T-helper 22 cell (primary cell): ENCODE results near the gene ZCCHC4.
"Not testable (repeated sequence)": the region's sequence is repeated elsewhere in the genome, so short reads cannot be mapped to it uniquely, and the experiment has no call there.

Source experiments
- DNase-seq: peaks from one replicate; pipeline ENCODE4 v3.0.0-alpha.2; 2020; ENCODE audit warnings: low read depth

ZCCHC4 gene

DNA sequence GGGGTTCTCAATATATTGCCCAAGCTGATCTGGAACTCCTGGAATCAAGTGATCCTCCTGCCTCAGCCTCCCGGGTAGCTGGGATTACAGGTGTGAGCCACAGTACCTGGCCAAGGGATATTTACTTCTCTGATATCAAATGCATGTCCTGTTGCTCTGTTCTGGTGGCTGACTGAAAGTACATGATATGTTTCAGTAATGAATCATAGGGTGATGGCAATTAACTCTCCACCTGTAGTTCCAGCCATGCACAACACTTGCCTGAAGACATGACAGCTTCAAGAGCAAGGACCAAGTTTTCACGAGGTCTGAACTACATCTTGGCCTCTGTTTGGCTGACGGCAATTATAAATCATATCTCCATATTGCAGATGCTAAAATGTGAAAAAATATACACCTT is 9.1 kb downstream of the ZCCHC4 start:
- DNase-seq = no peak

DNA sequence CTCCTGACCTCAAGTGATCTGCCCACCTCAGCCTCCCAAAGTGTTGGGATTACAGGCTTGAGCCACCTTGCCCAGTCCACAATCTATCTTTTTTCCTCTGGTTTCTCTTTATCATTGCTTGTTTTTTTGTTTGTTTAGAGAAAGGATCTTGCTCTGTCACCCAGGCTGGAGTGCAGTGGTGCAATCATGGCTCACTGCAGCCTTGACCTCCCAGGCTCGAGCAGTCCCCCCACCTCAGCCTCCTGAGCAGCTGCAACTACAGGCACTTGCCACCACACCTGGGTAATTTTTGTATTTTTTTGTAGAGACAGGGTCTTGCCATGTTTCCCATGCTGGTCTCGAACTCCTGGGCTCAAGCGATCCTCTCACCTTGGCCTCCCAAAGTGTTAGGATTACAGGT is 15.9 kb downstream of the ZCCHC4 start:
- DNase-seq = not testable (repeated sequence)

DNA sequence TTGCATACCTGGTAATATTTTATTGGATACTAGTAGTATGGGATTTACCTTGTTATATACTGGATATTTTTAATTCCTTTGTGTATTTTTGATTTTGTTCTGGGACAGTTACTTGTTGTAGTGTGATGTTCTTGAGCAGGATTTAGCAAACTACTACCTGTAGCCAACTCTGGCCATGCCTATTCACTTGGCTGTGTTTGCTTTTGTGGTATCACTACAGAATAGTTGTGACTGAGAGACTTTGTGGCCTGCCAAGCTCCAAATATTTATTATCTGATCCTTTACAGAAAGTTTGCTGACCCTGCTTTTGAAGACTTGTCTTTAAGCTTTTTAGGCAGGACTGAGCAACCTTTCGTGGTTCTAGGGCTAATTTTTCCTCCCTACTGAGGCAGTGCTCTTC is 17.8 kb downstream of the ZCCHC4 start:
- no peak for DNase-seq

DNA sequence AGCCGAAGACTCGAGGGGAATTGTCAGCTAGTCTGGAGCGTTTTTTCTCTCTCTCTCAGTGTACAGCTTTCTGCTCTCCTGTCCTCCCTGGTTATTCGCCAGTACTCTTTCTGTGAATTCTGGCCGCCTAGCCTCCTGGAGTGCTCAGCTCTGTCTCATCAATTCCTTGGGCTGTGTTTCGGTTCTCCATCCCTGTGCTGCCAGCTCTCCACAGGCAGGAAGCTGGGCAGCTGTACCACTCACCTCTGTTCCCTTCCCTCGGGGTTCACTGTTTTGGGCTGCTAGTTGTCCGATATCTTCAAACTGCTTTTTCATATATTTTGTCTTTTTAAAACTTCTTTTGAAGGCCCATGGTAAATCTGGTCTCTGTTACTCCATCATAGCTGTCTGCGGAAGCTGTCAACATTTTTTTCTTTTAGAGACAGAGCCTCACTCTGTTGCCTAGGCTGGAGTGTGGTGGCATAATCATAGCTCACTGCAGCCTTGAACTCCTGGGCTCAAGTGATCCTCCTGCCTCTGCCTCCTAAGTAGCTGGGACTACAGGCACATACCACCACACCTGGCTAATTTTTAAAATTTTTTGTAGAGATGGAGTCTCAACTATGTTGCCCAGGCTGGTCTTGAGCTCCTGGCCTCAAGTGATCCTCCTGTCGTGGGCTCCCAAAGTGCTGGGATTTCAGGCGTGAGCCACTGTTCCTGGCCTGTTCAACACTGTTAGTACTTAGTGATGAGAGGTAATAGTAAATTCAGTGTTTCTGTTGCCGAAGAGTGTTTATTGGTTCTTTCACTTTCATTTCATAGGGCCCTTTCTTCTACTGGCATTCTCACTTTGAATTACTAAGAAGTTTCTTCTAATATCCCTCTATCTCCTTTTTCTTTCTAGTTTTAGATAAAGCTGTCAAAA is 18.6 kb downstream of the ZCCHC4 start:
- no peak for DNase-seq

DNA sequence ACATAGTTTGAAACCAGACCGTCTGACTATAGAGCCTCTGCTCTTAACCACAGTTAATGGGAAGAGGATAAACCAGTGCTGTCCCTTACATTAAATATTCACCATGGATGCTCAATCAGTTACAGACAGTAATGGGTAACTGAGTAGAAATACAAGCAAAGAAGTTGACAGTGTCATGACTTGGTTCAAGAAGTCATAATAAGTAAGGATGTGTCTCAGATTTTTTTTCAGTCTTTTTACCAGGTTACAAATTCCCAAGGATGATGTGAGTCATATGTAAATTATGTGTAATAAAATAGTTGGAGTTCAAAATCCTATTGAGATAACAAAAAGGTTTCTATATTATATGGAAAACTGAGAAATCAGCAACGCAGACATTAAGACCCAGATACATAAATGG is 31.1 kb downstream of the ZCCHC4 start:
- no peak for DNase-seq

DNA sequence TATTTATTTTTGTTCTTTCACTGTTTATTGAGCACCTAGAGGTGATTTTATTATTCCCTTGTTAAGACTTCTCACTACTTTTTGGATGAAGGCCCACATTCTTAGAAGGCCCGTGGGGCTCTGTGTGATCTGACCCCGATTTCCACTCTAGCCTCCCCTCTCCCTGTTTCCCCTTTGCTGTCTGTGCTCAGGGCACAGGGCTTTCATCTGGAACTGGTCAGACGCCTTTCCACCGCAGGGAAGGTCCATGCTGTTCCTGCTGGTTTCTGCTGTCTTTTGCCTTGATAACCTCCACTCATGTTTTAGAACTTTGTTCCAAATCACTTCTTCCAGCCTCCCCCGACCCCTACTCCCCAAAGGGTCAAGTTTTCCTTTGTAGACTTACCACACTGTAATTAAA is 33.2 kb downstream of the ZCCHC4 start:
- DNase-seq = no peak

DNA sequence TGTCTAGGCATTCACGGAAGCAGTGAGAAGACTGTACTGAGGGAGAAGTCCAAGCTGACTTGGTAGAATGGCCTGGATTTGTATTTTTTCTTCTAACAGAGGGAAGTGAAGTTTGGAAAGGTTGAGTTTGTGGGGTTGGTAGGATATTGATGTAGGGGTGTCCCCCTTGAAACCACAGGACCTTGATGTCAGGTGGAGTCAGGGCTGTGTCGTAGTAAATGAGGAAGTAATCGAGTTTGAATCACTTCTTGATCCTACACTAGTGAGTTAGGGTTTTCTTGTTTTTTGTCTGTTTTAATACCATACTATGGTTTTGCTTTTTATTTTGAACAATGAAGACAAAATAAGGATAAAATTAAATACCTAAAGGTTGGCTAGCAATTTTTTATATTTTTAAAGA is 34.3 kb downstream of the ZCCHC4 start:
- no peak for DNase-seq

DNA sequence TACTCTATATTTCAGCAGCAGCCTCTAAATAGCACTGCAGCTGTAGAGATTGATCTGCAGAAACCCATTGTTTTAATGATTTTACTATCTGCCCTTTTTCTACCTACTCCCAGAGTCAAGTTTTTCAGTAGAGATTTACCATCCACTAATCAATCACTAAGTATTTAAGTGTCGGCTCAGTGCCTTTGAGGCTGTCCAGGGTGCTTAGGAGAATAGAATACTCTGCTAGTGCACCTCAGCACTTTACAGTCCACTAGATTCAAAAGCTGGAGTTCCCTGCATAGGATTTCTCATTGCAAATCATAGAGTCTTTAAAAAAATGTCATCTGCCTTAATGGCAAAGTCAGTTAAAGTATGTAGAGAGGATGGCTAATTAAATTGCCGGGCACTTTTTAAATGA is 34.9 kb downstream of the ZCCHC4 start:
- no peak for DNase-seq

DNA sequence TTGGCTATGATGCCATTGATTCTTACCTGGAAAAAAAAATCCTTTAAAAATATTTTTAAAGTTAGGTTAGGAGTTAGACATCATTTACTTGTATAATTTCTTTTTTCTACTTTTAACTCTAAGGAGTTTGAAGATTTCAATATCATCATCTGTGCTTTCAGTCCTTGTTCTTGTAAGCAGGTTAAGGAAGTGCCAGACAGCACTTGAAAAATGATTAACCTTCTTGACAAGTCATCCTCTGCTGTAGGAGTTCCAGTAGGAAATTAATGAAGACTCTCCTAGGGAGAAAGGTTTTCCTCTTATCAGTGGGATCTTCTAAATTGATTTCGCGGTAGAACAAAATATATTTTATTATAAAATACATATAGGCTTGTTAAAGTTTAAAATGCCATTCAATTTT is 35.4 kb downstream of the ZCCHC4 start:
- DNase-seq = no peak

DNA sequence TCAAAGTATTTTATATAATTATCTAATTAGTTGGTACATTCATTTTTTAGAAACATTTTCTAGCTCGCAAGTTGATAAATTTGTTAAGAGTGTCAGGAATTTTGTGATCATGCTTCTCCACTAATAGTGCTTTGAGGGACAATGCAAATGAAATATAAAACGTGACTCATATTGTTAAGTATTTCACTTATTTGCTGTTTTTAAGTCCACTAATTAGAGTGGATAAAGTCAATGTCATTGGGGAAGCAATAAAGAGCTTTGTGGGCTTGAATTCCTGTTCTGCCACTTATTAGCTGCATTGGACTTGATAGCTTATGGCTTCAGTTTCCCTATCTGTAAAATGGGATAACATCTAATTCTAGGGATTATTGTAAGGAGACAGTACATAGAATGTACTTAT is 38.0 kb downstream of the ZCCHC4 start:
- no peak for DNase-seq

DNA sequence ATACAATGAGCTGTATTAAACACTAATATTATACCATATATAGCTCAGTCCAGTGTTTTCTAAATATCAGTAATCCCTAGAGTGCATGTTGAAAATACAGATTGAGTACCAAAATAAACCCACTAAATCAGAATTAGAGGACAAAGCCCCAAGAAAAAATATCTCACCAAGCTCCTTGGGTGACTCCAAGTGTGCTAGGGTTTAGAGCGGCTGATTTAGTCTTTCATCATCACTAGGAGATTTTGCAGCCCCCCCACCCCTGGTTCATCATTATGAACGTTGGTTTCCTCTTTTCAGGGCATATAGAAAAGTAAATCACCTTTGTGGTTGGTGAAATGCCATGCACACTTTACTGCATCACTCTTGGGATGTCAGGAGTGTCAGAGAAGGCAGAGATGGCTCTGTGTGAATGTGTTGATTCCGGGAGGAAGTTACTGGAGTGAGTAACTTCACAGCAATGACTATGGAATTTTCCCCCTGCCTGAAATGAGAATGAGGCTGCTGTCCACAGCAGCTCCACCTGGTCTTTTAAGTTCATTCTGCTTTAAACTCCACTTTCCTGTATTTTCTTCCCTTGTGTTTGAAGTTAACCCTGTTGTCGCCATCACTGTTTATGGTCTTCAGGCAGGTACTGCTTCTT is 39.3 kb downstream of the ZCCHC4 start:
- no peak for DNase-seq

DNA sequence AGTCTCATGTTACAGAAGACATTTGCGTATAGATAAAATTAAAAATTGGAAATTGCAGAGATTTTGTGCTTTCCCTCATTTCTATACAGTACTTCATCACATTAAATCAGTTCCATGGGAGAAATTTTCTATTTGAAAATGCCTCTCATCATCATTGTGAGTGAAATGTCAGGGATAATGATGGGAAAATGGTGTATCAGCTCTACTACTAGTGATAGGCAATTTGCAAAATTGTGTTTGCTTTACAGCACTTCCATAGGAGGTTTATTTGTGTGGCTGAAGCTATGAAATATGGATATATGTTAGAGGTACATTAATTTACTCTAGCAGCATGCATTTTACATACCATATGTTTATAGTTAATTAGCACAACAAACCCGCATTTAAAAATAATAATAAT is 43.5 kb downstream of the ZCCHC4 start:
- DNase-seq = no peak

DNA sequence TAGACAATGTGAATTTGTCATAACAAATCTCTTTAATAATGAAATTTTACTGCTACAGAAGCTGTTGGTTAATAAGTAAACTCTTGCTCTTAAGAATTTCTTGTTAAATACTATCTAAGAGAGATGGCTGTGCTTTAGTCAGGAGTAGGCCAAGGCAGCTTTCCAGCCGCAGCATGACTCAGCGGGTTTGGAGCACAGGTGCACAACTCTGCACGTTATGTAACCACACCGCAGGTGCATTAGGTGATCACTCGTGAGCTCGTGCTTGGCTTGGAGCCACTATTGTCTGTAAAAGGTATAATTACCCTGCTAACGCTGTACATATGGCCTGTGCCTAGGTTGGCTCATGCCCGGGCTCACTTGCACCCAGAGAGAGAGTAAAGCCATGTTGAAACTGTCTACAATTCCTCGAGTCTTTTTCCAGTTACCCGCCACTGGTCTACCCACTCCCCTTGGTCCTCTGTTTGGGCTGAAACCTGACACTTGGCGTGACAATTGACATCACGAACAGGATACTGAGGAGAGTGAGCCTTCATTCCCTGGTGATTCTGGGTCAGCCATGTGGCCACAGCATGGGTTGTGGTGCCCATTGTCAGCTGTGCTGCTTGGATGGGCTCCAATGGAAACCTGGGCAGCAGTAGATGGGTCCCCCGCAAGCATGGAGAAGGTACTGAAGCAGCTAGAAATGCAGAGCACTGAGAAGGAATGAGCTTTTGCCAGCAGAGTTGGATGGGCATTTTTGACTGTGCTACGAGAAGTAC is 46.1 kb downstream of the ZCCHC4 start:
- no peak for DNase-seq

DNA sequence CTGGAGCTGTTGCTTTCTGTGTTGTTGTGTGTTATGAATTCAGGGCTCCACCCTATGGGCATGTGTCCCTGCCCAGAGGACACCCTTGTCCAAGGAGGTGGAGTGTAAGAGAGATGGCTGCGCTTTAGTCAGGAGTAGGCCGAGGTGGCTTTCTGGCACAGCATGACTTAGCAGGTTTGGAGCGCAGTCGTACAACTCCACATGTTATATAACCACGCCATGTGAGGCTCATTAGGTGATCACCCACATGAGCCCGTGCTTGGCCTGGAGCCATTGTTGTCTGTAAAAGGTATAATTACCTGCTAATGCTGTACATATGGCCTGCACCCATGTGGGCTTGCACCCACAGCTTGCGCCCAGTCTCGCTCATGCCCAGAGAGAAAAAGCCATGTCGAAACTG is 48.7 kb downstream of the ZCCHC4 start:
- DNase-seq = no peak

DNA sequence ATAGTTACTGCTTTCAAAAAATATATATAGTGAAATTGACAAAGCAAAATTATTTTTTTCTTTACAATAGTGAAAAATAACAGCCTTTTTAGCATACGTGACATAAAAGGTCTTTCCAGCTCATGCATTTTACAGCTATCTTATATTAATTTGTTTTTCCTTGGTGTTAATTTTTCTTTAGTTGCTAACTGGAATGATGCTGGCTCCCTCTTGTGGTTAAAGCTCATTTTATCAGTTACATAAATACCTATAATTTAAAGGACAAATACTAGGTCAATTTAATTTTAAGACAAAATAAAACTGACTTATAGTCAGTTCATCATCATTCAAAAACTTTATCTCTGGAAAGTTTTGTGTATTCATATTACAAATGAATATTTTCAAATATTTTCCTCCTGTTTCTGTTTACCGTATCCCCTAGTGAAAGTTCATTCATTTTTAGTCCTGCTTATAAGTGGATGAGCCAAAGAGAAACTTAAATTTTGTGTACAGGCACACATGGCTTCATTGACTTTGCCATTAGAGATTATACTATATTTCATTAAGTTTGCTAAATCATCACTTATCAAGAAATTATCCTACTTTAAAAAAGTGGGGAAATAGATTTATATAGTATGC is 54.5 kb downstream of the ZCCHC4 start:
- DNase-seq = no peak

DNA sequence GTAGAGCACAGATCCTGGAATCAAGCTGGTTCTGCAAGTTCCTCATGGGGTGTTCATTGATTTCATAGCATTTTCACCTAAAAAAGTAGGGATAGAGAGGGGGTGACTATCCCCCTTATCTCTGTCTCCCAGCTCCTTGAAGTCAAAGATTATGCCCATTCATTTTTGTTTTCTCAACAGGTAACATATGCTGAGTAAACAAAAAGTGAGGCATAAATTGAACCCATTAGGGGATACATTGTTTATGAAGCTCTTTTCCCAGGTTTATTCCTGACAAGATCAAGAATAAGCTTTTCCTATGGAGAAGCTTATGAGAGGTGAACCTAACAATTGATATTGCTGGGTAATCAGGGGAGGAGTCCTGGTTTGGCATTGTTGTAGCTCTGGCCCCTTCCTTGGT is 55.3 kb downstream of the ZCCHC4 start:
- no peak for DNase-seq

DNA sequence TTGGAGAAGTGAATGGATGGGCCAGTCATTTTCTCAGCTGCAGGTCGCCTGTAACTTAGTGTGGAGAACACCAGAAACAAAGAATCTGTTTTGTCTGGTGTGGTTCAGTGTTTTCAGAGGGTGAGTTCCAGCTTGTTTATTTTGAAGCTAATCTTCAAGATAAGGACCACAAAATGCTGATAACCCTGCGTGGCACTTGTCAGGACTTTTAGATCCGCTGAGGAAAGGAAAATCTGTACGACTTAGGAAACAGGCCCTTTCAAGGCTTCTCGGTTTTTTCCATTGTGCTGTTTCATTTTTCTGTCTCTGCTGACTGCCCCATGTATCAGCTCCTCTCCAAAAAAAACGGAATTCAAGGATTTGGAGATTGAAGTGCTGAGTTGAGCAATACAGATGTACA is 55.7 kb downstream of the ZCCHC4 start:
- DNase-seq = no peak

DNA sequence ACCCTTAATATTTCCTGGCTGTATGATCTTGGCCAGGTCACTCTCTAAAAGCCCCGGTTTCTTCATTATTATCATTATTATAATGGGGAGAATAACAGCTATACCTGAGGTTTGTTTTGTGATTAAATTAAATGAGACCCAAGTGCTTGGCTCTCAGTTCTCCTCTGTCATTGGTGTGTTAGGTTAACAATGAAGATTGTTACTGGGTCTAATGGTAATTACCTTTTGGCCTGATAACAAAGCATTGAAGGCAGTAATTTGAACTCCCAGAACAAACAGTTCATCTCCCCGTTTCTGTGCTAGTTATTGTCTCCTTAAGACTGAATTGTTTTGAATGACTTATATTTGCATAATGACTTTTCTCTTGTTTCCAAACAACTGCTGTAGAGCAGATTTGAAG is 57.7 kb downstream of the ZCCHC4 start:
- DNase-seq = no peak

DNA sequence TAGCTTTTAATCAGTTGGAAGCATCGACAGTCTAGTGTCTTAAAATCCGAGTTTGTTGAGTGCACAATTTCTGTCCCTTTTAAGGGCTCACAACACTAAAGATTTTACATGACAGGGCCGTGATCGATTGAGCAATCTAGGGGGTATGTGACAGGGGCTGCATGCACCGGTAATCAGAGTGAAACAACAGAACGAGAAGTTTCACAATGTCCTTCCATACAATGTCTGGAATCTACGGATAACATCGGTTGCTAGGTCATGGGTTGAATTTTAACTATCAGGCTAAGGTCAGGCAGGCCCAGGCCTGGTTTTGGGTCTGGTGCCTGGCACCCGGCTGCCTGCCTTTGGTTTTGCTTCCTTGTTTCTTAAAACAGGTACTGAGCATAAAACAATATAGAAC is 60.0 kb downstream of the ZCCHC4 start:
- DNase-seq = not testable (repeated sequence)

DNA sequence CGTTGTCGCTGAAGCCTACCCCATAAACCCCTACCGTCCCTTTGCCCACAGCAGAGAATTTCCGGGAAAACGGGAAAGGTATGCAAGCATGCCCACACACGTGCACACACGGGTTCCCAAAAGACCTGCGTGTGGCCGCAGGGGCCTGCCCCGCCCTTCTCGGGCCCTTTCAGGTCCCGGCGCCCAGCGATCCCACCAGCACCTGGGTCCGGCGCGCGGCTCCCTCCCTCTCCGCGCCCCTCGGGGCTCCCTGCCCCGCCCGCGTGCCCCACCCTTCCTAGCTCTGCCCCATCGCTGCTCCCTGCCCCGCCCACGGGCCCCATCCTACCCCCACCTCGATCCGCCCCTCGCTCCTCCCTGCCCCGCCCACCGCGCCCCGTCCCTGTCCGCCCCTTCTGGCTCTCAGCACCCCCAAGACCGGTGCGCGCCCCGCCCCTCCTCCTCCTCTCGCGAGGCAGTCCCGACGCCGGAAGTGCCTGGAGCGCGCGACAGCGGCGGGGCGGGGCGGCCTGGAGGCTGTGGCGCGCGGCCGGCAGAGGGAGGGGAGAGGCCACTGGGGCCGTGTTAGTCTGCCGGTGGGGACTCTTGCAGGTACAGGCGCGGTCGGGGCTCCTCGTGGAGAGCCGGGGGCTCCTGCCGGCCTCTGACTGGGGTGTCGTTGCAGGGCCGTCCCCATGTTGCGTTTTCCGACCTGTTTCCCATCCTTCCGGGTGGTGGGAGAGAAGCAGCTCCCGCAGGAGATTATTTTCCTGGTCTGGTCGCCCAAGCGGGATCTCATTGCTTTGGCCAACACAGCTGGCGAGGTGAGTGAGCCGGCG is 64.4 kb downstream of the ZCCHC4 start, which contains the start of gene ANAPC4:
Gene ANAPC4, plus strand, starts transcription at position 510 of the 818 bp plus-strand sequence. Its CDS starts 165 bp downstream, at position 675.
- peak; percentile 98 for DNase-seq
